A549 (cell line): Measurements from ENCODE around the gene MINDY2. TPM values are rescaled to one million over a fixed set of nuclear protein-coding genes. Genes with fewer than 3 reads are reported as not detected.
"Not testable (repeated sequence)": the region's sequence is repeated elsewhere in the genome, so short reads cannot be mapped to it uniquely, and the experiment has no call there.

ENCODE experiments used
- ATAC-seq, 2 experiments: fragments of 200-7000 bp in 1 of 2; fragments of >200 bp in 1 of 2; cut with Nextera tagmentation in 1 of 2; cut with Tn5 transposase in 1 of 2; 3 replicates each; pipeline versions ENCODE4 v1.8.0 to v1.9.1; 2018 to 2020; ENCODE audit warnings: mild to moderate bottlenecking in 1 of 2, moderate library complexity in 1 of 2
- CTCF ChIA-PET: fragments of 300-600 bp; sonication (Branson Sonifier 250); formaldehyde crosslinking; extraction: SDS; loops from one replicate; lab custom pipeline; 2021; ENCODE audit warnings: antibody characterized with exemption, inconsistent platforms; lab: Yijun Ruan, JAX
- POLR2A ChIA-PET: fragments of 350-600 bp; formaldehyde crosslinking; extraction: SDS; loops from one replicate; lab custom pipeline; 2021; ENCODE audit warnings: antibody characterized with exemption, inconsistent platforms; lab: Yijun Ruan, JAX
- DNase-seq, 2 experiments: peaks; one replicate each; pipeline versions ENCODE4 v3.0.0 to v3.0.0-alpha.2; 2011 to 2016; ENCODE audit warnings: low read depth in 1 of 2, low spot score in 1 of 2
- FAIRE-seq: peaks from 2 replicates; lab custom pipeline; 2011; peaks lifted over from hg19 to GRCh38; lab: Jason Lieb, UNC
- H3K27ac ChIP-seq, 2 experiments: fragments of >200 bp; sonication (Bioruptor Twin); formaldehyde crosslinking; 3 replicates each; pipeline ENCODE4 v1.5.1; 2016 to 2017
- H3K4me1 ChIP-seq: fragments of >200 bp; sonication (Bioruptor Twin); formaldehyde crosslinking; 3 replicates; pipeline ENCODE4 v1.6.1; 2016
- H3K4me2 ChIP-seq: fragments of >200 bp; sonication (Bioruptor Twin); formaldehyde crosslinking; 3 replicates; pipeline ENCODE4 v1.6.1; 2016
- H3K4me3 ChIP-seq: fragments of >200 bp; sonication (Bioruptor Twin); formaldehyde crosslinking; 3 replicates; pipeline ENCODE4 v1.5.1; 2016
- H3K9me3 ChIP-seq: fragments of >200 bp; sonication (Bioruptor Twin); formaldehyde crosslinking; 3 replicates; pipeline ENCODE4 v1.6.1; 2016
- CBX2 ChIP-seq: fragments of 200-600 bp; sonication (generic); IDR thresholded peaks from 2 replicates; pipeline ENCODE4 v1.6.1; 2016; ENCODE audit warnings: low read depth, mild to moderate bottlenecking, borderline replicate concordance
- CBX8 ChIP-seq: fragments of 200-600 bp; sonication (generic); IDR thresholded peaks from 2 replicates; pipeline ENCODE4 v1.6.1; 2016
- EHMT2 ChIP-seq: fragments of 200-600 bp; sonication (generic); IDR thresholded peaks from 2 replicates; pipeline ENCODE4 v1.6.1; 2016; ENCODE audit warnings: antibody characterized with exemption, low read depth, mild to moderate bottlenecking, moderate library complexity
- EP300 ChIP-seq, 2 experiments: fragments of >200 bp; sonication (Bioruptor Twin); formaldehyde crosslinking; IDR thresholded peaks; 2 replicates in 1 of 2; 3 replicates in 1 of 2; pipeline ENCODE4 v1.6.1; 2016 to 2017
- ESRRA ChIP-seq: fragments of 150-350 bp; IDR thresholded peaks from 2 replicates; pipeline ENCODE4 v1.6.1; 2014; ENCODE audit warnings: mild to moderate bottlenecking, low read length, borderline replicate concordance
- FOSB ChIP-seq: fragments of 250-450 bp; sonication (Bioruptor Pico); IDR thresholded peaks from 2 replicates; pipeline ENCODE4 v1.5.0; 2020; ENCODE audit warnings: mild to moderate bottlenecking, moderate library complexity
- GATA3 ChIP-seq: IDR thresholded peaks from 2 replicates; pipeline ENCODE4 v1.6.1; 2012; ENCODE audit warnings: borderline replicate concordance
- KDM1A ChIP-seq: fragments of 200-600 bp; sonication (generic); IDR thresholded peaks from 2 replicates; pipeline ENCODE4 v1.6.1; 2016; ENCODE audit warnings: low read depth, mild to moderate bottlenecking
- PHF8 ChIP-seq: fragments of 200-600 bp; sonication (generic); IDR thresholded peaks from 2 replicates; pipeline ENCODE4 v1.6.1; 2016; ENCODE audit warnings: low read depth, mild to moderate bottlenecking, antibody characterized with exemption, moderate library complexity, borderline replicate concordance
- POLR2A ChIP-seq: IDR thresholded peaks from 2 replicates; pipeline ENCODE4 v1.6.1; 2012; ENCODE audit warnings: mild to moderate bottlenecking, low read length
- RARB ChIP-seq: fragments of 250-450 bp; sonication (Bioruptor Pico); IDR thresholded peaks from 2 replicates; pipeline ENCODE4 v1.8.0; 2021; ENCODE audit warnings: mild to moderate bottlenecking, moderate library complexity
- TFCP2L1 ChIP-seq: fragments of 250-450 bp; sonication (Bioruptor Pico); IDR thresholded peaks from 2 replicates; pipeline ENCODE4 v1.5.0; 2021; ENCODE audit warnings: mild to moderate bottlenecking
- TP53 ChIP-seq: fragments of 250-450 bp; sonication (Bioruptor Pico); IDR thresholded peaks from 2 replicates; pipeline ENCODE4 v1.5.0; 2021; ENCODE audit warnings: mild to moderate bottlenecking, moderate library complexity
- ZC3H11A ChIP-seq: fragments of 450-650 bp; IDR thresholded peaks from 2 replicates; pipeline ENCODE4 v1.6.1; 2014; ENCODE audit warnings: antibody characterized with exemption, mild to moderate bottlenecking
- ZSCAN20 ChIP-seq: fragments of 250-450 bp; sonication (Bioruptor Pico); IDR thresholded peaks from 2 replicates; pipeline ENCODE4 v1.8.0; 2022; ENCODE audit warnings: mild to moderate bottlenecking, moderate library complexity
- WGBS: methylation state at CpG from one replicate; pipeline ENCODE4 v1.1.6; 2017; ENCODE audit errors: missing lambda C conversion rate; 5-methylcytosine and 5-hydroxymethylcytosine counted together
- polyA plus RNA-seq, 4 experiments: library from polyadenylated mRNA; depleted of rRNA in 3 of 4; stranded (reverse); fragments of >200 nt; fragmentation: RNase III in 1 of 4; extraction: RNeasy Plus Mini Kit Qiagen cat#74134 plus additional on column Dnase treatment in 1 of 4; gene quantifications; 2 replicates in 3 of 4; 3 replicates in 1 of 4; pipeline ENCODE4 v1.2.3, GENCODE V29; 2011 to 2017
- TF ChIP-seq, protein P1 (sequence below): IDR thresholded peaks from 2 replicates; pipeline ENCODE4 v1.6.1; 2012
- TF ChIP-seq, protein P2 (sequence below): fragments of 150-350 bp; IDR thresholded peaks from 2 replicates; pipeline ENCODE4 v1.6.1; 2014; ENCODE audit warnings: low read depth, mild to moderate bottlenecking, low read length

MINDY2 gene
- polyA plus RNA-seq, 2 of the 4 experiments (the other 2 are of a cell fraction), result 4.7 to 7.0 TPM

DNA sequence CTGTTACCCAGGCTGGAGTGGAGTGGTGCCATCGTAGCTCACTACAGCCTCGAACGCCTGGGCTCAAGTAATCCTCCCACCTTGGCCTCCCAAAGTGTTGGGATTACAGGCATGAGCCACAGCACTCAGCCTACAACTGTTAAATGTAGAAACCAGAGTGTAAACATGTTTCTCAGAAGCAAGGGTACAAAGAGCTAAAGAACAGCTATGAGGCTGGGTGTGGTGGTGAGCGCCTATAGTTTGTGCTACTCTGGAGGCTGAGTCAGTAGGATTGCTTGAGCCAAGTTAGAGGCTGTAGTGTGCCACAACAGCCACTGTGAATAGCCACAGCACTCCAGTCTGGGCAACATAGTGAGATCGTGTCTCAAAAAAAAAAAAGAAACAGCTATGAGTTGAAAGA, 4.8 kb upstream of the MINDY2 start:
- no peak for ATAC-seq
- POLR2A ChIA-PET, result no interaction called here
- DNase-seq, result no peak
- CTCF ChIA-PET, result interaction anchor here (1.0 to 1.7 kb wide), 3 partner anchors 9 to 16 kb away, joined by 3 to 6 read pairs (median 3); partner anchors contain the start of gene ADAM10
- Histone ChIP-seq H3K4me1 (no peaks in the 10 kb centered on the region), H3K9me3 (peaks cover 20% of the 10 kb centered on the region), H3K27ac (no peak overlapping the region)
- WGBS, result 90% methylated on average over 5 of the region's 5 CpGs
- TF ChIP-seq EHMT2 (no peak), CBX8 (no peak), TP53 (CRISPR knock-in tag) (no peak), ZC3H11A (no peak), EP300 (IDR thresholded peaks at IDR 0.05) (no peak), ZSCAN20 (CRISPR knock-in tag) (no peak), CBX2 (no peak), FOSB (CRISPR knock-in tag) (no peak), GATA3 (no peak), ESRRA (no peak), KDM1A (no peak), TFCP2L1 (CRISPR knock-in tag) (no peak)
- TF ChIP-seq, protein P1, sequence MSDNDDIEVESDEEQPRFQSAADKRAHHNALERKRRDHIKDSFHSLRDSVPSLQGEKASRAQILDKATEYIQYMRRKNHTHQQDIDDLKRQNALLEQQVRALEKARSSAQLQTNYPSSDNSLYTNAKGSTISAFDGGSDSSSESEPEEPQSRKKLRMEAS, result no peak
- TF ChIP-seq, protein P2, sequence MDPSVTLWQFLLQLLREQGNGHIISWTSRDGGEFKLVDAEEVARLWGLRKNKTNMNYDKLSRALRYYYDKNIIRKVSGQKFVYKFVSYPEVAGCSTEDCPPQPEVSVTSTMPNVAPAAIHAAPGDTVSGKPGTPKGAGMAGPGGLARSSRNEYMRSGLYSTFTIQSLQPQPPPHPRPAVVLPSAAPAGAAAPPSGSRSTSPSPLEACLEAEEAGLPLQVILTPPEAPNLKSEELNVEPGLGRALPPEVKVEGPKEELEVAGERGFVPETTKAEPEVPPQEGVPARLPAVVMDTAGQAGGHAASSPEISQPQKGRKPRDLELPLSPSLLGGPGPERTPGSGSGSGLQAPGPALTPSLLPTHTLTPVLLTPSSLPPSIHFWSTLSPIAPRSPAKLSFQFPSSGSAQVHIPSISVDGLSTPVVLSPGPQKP, result no peak
- TF ChIP-seq, all 56 proteins: peak for 0
- Histone ChIP-seq H3K4me2 (no peak overlapping the region), H3K4me3 (no peak overlapping the region)
- FAIRE-seq, result no peak

- Histone ChIP-seq H3K9me3 (peaks cover 20% of the 10 kb centered on the region), H3K4me1 (peaks cover 12% of the 10 kb centered on the region)
- DNase-seq, ATAC-seq, H3K4me3 ChIP-seq, H3K27ac ChIP-seq, H3K4me2 ChIP-seq, POLR2A ChIA-PET, FAIRE-seq: not testable (repeated sequence)
- WGBS, result 89% methylated on average over 7 of the region's 7 CpGs
- CTCF ChIA-PET, result interaction anchor here (0.6 to 3.8 kb wide), 5 partner anchors 8 to 299 kb away, joined by 3 to 25 read pairs (median 4); no protein-coding TSS in a partner anchor
These were observed 2.5 kb upstream of the MINDY2 start for GRCh38 chr15:58768601-58769004.

- CTCF ChIA-PET, result interaction anchor here (0.6 to 3.8 kb wide), 41 partner anchors 9 to 588 kb away, joined by 3 to 25 read pairs (median 4); partner anchors contain the start of gene ADAM10
These were observed 614 bp upstream of the MINDY2 start for GRCh38 chr15:58770519-58770856.

GRCh38 chr15:58771621-58772250, 634 bp downstream of the MINDY2 start:
- peak overlapping the region; percentile 84 to 96 for H3K27ac ChIP-seq
- H3K4me2 ChIP-seq, result peak overlapping the region; percentile 89
- H3K4me1 ChIP-seq, result peaks cover 23% of the 10 kb centered on the region
- POLR2A ChIA-PET, result interaction anchor here (0.9 to 3.6 kb wide), 13 partner anchors 22 to 544 kb away, joined by 3 to 98 read pairs (median 5); partner anchors contain the start of gene ADAM10
- FAIRE-seq (no peak), DNase-seq (peak; percentile 47 to 70), ATAC-seq (peak; percentile 46 to 54)
- no peaks in the 10 kb centered on the region for H3K9me3 ChIP-seq
- WGBS, result 2% methylated on average over 30 of the region's 40 CpGs
- CTCF ChIA-PET, result interaction anchor here (0.6 to 3.8 kb wide), 29 partner anchors 12 to 544 kb away, joined by 3 to 25 read pairs (median 3); partner anchors contain the start of gene ADAM10
- H3K4me3 ChIP-seq, result peak overlapping the region; percentile 80
- no peak for TF ChIP-seq KDM1A
- peak; percentile 29; the same call in 1 of the 2 replicates for TF ChIP-seq POLR2A

More at GRCh38 chr15:58770519-58770856, 614 bp upstream of the MINDY2 start:
- peaks cover 23% of the 10 kb centered on the region for H3K4me1 ChIP-seq
- H3K9me3 ChIP-seq, result 0 out of 3 replicates have a peak, but pooled peaks cover 2% of the 10 kb centered on the region
- DNase-seq (peak in 1 of 2 experiments; percentile 68), ATAC-seq (peak; percentile 49 to 62), FAIRE-seq (no peak)
- 9% methylated on average over 9 of the region's 9 CpGs for WGBS
- peak overlapping the region; percentile 53 for H3K4me3 ChIP-seq
- POLR2A ChIA-PET, result interaction anchor here (0.7 to 3.6 kb wide), 30 partner anchors 10 to 762 kb away, joined by 3 to 98 read pairs (median 4); partner anchors contain the start of genes ADAM10 and MYO1E
- TF ChIP-seq RARB (CRISPR knock-in tag) (peak; percentile 81), PHF8 (peak; percentile 54; the same call in 1 of the 2 replicates)
- TF ChIP-seq, protein P1, result no peak
- H3K4me2 ChIP-seq, result peak overlapping the region; percentile 86
- H3K27ac ChIP-seq, result peak overlapping the region; percentile 85 to 87
